Measurements from ENCODE around the gene FOXF1.

Gene FOXF1

GRCh38 chr16:86558355-86559193, 48.2 kb downstream of the FOXF1 start:
- DNase-seq, result no peak

GRCh38 chr16:86559802-86560305, 49.5 kb downstream of the FOXF1 start:
- no peak for DNase-seq

- DNase-seq, result no peak
Measured at GRCh38 chr16:86562356-86562755, 52.0 kb downstream of the FOXF1 start.

- peak; percentile 90 for DNase-seq
Measured at GRCh38 chr16:86563469-86564345, 53.4 kb downstream of the FOXF1 start.

Measured in activated CD8-positive, alpha-beta memory T cell treated with anti-CD3 and anti-CD28 coated beads, Interleukin-2, amount 50 U/mL, for 48 hours (primary cell).